Embryonic facial prominence (tissue), 1 donor: ENCODE results near the gene ALKBH8.
"Not testable (repeated sequence)": the region's sequence is repeated elsewhere in the genome, so short reads cannot be mapped to it uniquely, and the experiment has no call there.

Experiments used
- DNase-seq: peaks from one replicate; pipeline ENCODE4 v3.0.0-alpha.2; 2016; ENCODE audit errors: extremely low spot score

ALKBH8 gene

GRCh38 chr11:107576497-107577345, 11.2 kb upstream of the ALKBH8 start:
- DNase-seq = not testable (repeated sequence)

- no peak for DNase-seq
Observed at GRCh38 chr11:107573438-107573837, 7.9 kb upstream of the ALKBH8 start.

GRCh38 chr11:107570015-107570414, 4.5 kb upstream of the ALKBH8 start:
- DNase-seq = no peak

- no peak for DNase-seq
Observed at GRCh38 chr11:107567739-107568335, 2.3 kb upstream of the ALKBH8 start.

- DNase-seq = no peak
Observed at GRCh38 chr11:107566569-107566968, 1.0 kb upstream of the ALKBH8 start.

GRCh38 chr11:107565955-107566501, 493 bp upstream of the ALKBH8 start:
- not testable (repeated sequence) for DNase-seq

GRCh38 chr11:107564877-107565218, 687 bp downstream of the ALKBH8 start:
- DNase-seq = no peak

- DNase-seq = no peak
Observed at GRCh38 chr11:107563702-107564101, 1.8 kb downstream of the ALKBH8 start.

- no peak for DNase-seq
Observed at GRCh38 chr11:107562647-107563208, 2.8 kb downstream of the ALKBH8 start.

- DNase-seq = no peak
Observed at GRCh38 chr11:107561688-107562087, 3.8 kb downstream of the ALKBH8 start.

- DNase-seq = no peak
Observed at GRCh38 chr11:107550304-107550703, 15.2 kb downstream of the ALKBH8 start.

- DNase-seq = no peak
Observed at GRCh38 chr11:107549954-107550285, 15.6 kb downstream of the ALKBH8 start.

- DNase-seq = peak; percentile 35
Observed at GRCh38 chr11:107549253-107549953, 16.1 kb downstream of the ALKBH8 start.

- DNase-seq = no peak
Observed at GRCh38 chr11:107547961-107548360, 17.6 kb downstream of the ALKBH8 start.

GRCh38 chr11:107545101-107545514, 20.4 kb downstream of the ALKBH8 start:
- DNase-seq = no peak

- DNase-seq = no peak
Observed at GRCh38 chr11:107538821-107539220, 26.7 kb downstream of the ALKBH8 start.

GRCh38 chr11:107538239-107538638, 27.3 kb downstream of the ALKBH8 start:
- no peak for DNase-seq

- DNase-seq = not testable (repeated sequence)
Observed at GRCh38 chr11:107537155-107537554, 28.4 kb downstream of the ALKBH8 start.

GRCh38 chr11:107526197-107526596, 39.3 kb downstream of the ALKBH8 start:
- DNase-seq = no peak

GRCh38 chr11:107508858-107509244, 56.7 kb downstream of the ALKBH8 start:
- DNase-seq = no peak

GRCh38 chr11:107508201-107508857, 57.2 kb downstream of the ALKBH8 start:
- no peak for DNase-seq
